GM19395 (cell line): Measurements from ENCODE around the gene BRICD5.

Experiments
- ATAC-seq: cut with Tn5 transposase; IDR thresholded peaks from one replicate; pipeline ENCODE4 v1.9.1; 2021; ENCODE audit warnings: mild to moderate bottlenecking, moderate library complexity; ENCODE audit not compliant: unreplicated experiment

BRICD5 gene

DNA sequence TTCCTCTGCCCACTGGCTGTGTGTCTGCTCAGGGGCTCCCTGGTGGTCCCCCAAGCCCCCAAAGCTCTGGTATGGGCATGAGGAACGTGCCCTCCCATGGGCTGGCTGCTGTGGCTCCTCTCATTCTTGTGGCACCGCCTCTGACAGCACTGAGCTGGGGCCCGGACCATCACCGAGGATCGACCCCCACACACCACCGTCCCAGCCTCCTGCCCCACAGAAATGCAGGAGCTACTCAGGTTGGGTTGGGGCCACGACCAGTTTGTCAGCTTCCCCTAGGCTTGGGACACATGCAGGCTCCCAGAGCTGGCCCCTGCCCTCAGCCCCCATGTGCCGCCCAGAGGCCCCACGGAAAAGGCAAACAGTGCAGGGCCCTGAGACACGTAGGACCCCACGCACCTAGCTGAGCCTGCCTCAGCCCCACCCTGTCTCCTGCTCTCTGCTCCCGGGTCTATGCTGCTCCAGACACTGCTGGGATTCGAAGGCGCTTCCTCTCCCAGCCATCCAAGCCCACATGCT, 11.0 kb downstream of the BRICD5 start:
- ATAC-seq = no peak

DNA sequence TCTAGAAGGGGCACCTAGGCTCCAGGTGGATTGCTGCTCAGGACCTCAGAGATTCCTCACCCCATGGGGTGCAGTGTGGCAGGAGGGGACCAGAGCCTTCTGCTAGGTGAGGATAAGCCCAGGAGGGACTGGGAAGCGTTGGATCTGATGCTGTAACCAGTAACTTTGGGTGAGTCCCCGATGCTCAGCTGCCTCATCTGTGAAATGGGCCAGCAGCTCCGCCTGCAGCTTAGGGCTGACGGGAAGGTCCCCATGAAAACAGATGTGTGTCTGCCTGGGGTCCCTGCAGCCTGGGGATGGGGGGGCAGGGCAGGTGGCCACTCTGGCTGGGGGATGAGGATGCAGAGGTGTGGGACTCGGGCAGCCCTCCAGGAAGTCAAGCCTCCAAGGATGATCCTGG, 11.6 kb downstream of the BRICD5 start:
- no peak for ATAC-seq

DNA sequence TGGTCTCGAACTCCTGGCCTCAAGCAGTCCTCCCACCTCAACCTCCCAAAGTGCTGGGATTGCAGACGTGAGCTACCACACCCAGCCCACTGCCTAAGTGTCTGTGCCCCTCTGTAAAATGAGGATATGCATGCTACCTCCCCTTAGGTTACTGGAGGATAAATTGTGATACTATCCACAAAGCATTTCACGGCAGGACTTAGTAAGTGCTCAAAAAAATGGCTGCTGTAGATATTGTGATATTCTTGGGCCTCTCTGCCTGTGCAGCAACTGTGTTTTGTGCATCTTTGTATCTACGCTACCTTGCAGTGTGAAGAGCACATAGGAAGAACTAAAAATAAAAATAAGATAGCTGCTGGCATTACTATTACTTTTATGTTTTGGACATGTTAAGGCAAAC, 12.4 kb downstream of the BRICD5 start:
- no peak for ATAC-seq

GRCh38 chr16:2197765-2198164, 12.9 kb downstream of the BRICD5 start:
- no peak for ATAC-seq

DNA sequence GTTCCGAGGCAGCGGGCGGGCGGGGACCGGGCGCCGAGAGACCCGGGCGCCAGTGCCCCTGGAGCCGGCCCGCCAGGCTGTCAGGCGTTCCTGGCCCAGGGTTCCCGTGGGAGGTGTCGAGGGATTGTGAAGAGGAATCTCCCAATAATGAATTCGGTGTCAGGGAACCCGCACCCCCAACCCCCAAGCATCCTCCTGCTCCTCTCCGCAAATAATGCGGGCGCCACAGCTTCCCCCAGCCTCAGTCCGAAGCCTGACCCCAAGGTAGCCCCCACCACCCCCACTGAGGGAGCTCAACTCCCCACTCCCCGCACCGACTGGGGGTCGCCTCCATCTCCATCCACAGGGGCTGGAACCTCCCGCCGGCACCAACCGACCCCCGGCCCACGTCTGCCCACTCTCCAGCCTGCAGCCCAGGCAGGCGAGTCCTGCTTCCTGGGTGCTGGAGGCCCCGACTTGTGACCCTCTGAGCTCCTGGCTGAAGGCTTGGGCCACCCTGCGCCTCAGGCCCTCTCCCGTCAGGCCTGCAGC, 13.6 kb downstream of the BRICD5 start:
- no peak for ATAC-seq

DNA sequence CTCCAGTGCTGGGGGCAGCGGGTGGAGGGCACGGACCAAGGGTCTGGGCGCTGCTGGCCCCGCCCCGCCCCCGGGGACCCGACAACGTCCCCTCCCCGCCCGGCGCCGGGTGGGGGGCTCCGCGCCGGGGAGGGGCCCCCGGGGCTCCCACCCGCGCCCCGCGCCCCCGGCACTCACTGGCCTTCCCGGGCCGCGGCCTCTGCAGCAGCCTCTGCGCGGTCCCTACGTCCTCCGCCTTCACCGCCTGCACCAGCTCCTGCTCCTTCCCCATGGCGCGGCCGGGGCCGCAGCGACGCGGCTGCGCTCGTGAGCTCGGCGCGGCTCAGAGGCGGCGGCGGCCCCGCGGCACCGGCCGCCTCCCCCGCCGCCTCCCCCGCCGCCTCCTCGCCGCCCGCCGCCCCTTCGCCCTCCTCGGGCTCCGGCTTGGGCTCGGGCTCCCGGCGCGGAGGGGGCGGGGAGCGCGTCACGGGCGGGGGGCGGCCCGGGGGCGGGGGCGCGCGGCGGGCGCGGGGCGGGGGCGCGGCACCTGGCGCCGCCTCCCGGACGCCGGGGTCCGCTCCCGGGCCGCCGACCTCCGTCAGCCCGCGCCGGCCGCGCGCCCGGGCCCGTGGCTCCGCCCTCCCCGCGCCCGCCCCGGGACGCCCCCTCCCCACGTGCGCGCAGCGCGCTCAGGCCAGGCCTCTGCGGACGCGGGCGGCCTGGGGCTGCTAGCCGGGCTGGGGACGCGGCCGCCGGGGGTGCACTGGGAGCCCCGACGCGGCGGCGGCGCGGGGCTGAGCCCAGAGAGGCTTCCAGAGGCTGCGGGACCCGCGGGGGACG, 14.3 kb downstream of the BRICD5 start, which contains the start of gene CASKIN1:
Gene CASKIN1 (minus strand): TSS at position 444 of the 819 bp plus-strand sequence. CDS start 173 bp downstream, at position 271.
- no peak for ATAC-seq

- no peak for ATAC-seq
These were observed 15.1 kb downstream of the BRICD5 start for GRCh38 chr16:2195322-2196161.

DNA sequence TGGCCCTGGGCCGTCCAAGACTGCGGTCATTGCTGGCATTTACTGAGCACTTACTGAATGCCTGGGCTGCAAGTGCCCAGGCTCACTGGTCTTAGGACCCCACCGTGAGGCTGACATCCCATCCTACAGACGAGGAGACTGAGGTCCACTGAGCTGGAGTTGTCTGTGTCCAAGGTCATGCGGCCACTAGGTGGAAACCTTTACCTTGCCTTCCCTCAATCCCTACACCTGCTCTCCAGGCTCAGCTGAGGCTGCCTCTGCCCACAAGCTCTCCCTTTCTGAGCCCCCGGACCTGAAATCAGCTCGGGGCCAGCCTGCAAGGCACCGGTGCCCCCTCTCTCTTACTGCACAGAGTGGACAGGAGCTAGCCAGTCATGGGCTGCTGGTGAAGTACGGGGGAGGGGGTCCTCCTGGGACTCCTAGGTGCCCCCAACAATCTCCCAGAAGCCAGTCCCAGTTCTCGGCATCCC, 15.8 kb downstream of the BRICD5 start:
- ATAC-seq = no peak

DNA sequence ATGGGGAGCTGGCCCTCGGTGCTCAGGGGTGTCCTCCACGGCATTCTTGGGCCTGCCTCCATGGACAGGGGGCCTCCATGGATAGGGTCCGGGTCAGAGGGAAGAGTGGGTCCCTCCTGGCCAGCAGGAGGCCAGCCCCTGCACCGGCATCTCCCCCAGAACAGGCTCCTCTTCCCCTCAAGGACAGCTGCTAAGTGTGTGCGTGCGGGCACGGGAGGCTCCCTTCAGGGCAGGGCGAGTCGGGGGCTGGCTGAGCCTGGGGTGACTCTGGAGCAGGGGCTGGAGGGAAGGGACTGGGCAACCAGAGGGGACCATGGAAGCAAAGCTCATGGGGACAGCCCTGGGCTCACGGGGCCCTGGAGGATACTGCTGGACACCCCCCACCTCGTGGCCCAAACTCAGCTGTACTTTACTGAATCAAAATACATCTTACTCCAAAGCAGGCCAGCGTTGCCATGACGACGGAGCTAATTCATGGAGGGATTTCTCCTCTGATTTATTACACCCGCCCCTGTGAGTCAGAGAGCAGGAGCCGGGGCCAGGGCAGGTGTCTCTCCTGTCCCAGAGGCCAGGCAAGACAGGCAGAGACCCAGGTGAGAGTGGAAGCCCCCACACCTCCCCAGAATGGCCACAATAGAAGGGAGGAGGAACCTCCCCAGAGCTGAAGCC, 16.4 kb downstream of the BRICD5 start:
- ATAC-seq = no peak

GRCh38 chr16:2191446-2191706, 19.3 kb downstream of the BRICD5 start:
- no peak for ATAC-seq

GRCh38 chr16:2190659-2191445, 19.8 kb downstream of the BRICD5 start:
- no peak for ATAC-seq

- no peak for ATAC-seq
These were observed 20.5 kb downstream of the BRICD5 start for GRCh38 chr16:2190002-2190658.

- no peak for ATAC-seq
These were observed 21.3 kb downstream of the BRICD5 start for GRCh38 chr16:2189252-2189893.

DNA sequence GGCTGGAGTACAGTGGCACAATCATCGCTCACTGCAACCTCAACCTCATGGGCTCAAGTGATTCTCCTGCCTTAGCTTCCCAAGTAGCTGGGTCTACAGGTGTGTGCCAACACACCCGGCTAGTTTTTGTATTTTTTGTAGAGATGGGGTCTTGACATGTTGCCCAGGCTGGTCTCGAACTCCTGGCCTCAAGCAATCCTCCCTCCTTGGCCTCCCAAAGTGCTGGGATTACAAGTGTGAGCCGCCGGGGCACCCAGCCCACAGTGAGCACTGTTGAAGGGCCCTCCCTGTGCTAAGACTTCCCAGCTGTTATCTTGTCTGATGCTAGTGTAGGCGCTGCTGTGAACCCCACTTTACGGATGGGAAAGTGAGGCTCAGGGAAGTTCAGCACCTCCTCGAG, 22.3 kb downstream of the BRICD5 start:
- no peak for ATAC-seq

GRCh38 chr16:2187212-2187611, 23.5 kb downstream of the BRICD5 start:
- no peak for ATAC-seq

- no peak for ATAC-seq
These were observed 24.2 kb downstream of the BRICD5 start for GRCh38 chr16:2186505-2186904.

GRCh38 chr16:2186064-2186463, 24.6 kb downstream of the BRICD5 start:
- ATAC-seq = no peak

GRCh38 chr16:2184962-2185361, 25.7 kb downstream of the BRICD5 start:
- no peak for ATAC-seq

DNA sequence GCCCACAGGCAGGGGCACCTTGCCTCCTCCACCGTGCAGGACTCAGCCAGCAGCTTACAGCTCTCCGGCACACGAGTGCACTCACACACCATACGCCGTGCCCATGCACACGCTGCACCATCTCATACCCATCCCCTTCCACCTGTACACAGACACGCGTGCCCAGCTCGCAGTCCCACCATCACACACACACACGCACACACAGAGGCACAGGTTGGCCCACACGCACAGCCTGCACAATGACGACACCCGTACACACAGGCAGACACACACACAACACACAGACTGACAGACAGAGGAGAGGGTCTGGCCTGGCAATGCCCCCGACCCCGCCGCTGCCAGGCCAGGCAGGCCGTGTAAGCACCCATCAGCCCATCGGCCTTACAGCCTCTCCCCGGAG, 26.3 kb downstream of the BRICD5 start:
- ATAC-seq = no peak
